ENCODE data around the gene FKBP11. TPM values are rescaled to one million over a fixed set of nuclear protein-coding genes. Genes with fewer than 3 reads are reported as not detected.

Gene FKBP11
- total RNA-seq, 2 experiments from 2014 or later: 96.2 to 100 TPM

DNA sequence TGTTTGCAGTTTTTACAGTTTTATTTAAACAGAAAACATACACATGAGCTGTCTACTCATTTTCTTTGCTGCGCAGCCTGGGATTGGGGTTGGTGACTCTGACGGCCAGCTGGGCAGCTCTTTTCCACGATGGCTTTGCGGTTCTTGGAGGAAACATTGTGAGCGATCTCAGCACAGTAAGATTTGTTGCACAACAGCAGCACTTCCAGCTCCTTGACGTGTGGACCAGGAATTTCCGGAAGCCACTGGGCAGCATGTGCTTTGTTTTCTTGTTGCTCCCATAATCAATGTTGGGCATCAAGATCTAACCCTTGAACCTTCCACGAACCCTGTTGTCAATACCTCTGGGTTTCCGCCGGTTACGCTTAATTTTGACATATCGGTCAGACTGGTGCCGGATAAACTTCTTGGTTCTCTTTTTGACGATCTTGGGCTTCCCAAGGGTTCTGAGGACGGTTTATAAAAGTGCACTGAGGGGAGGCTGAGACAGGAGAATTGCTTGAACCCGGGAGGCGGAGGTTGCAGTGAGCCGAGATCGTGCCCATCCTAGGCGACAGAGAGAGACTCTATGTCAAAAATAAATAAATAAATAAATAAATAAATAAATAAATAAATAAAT, 21.8 kb downstream of the FKBP11 start:
- ATAC-seq (no peak), DNase-seq (no peak)
- no peaks in the 10 kb centered on the region for H3K36me3 Mint-ChIP-seq (ENCODE audit: low read depth)
- H3K27ac Mint-ChIP-seq: no peak overlapping the region
- H3K9me3 Mint-ChIP-seq: no peaks in the 10 kb centered on the region
- POLR2A ChIA-PET: interaction anchor here (1.1 kb wide), 1 partner anchor 49 kb away, joined by 3 read pairs; no protein-coding TSS in a partner anchor
- no peaks in the 10 kb centered on the region for H3K27me3 Mint-ChIP-seq
- CTCF ChIA-PET: interaction anchor here (0.7 to 8.9 kb wide), 26 partner anchors 9 to 98 kb away, joined by 3 to 81 read pairs (median 6); partner anchors contain the start of genes ARF3, DDX23 and FKBP11
- peak overlapping the region; percentile 62 for H3K4me3 Mint-ChIP-seq
- H3K4me1 Mint-ChIP-seq (ENCODE audit: low read depth): peaks cover 7% of the 10 kb centered on the region
- no peak for TF ChIP-seq CTCF (IDR thresholded peaks at IDR 0.05)
- intact Hi-C loops (cut with micrococcal nuclease): no loop called here

DNA sequence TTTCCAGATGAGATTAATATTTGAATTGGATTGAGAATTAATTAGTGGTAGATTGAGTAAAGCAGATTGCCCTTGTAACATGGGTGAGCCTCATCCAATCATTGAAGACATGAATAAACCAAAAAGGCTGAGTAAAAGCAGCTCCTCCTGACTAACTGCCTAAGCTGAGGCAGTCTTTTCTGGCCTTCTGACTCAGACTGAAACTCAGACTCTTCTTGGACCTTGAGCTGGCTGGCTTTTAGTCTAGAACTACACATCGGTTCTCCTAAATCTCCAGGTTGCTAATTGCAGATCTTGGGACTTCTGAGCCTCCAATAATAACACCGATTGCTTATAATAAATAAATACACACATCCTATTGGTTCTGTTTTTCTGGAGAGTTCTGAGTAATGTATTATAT, 24.0 kb downstream of the FKBP11 start:
- ATAC-seq: peak; percentile 65
- no peak overlapping the region for H3K4me3 Mint-ChIP-seq
- intact Hi-C loops (cut with micrococcal nuclease): no loop called here
- no peaks in the 10 kb centered on the region for H3K27me3 Mint-ChIP-seq
- POLR2A ChIA-PET: no interaction called here
- H3K27ac Mint-ChIP-seq: no peak overlapping the region
- DNase-seq: no peak
- TF ChIP-seq CTCF (IDR thresholded peaks at IDR 0.05): no peak
- CTCF ChIA-PET: interaction anchor here (0.7 to 8.9 kb wide), 8 partner anchors 11 to 87 kb away, joined by 3 to 81 read pairs (median 5); partner anchors contain the start of genes DDX23 and FKBP11
- H3K9me3 Mint-ChIP-seq: no peaks in the 10 kb centered on the region
- no peaks in the 10 kb centered on the region for H3K36me3 Mint-ChIP-seq (ENCODE audit: low read depth)
- H3K4me1 Mint-ChIP-seq (ENCODE audit: low read depth): peaks cover 7% of the 10 kb centered on the region

DNA sequence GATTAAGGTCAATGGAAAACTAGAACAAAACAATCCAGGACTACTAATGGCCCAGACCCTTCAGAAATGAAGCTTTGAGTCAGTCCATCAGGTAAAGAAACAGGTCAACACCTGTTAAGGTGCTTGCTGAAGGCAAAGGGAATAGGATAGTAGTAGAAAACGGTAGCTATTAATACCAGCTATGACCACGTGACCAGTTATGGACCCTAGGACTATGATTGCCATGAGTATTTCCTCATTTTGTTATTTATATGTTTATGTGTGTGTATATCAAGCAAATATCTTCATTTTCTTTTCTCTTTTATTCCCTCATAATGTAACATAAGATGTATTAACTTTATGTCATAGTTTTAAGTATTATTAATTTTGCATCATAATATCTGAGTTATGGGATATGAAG, 25.6 kb downstream of the FKBP11 start:
- no peak for DNase-seq
- ChIA-PET POLR2A (interaction anchor here (0.7 to 1.1 kb wide), 4 partner anchors 9 to 34 kb away, joined by 3 read pairs; no protein-coding TSS in a partner anchor), CTCF (interaction anchor here (1.0 to 8.9 kb wide), 5 partner anchors 9 to 88 kb away, joined by 3 to 81 read pairs (median 5); partner anchors contain the start of gene DDX23)
- no peak overlapping the region for H3K27ac Mint-ChIP-seq
- H3K27me3 Mint-ChIP-seq: no peaks in the 10 kb centered on the region
- H3K4me3 Mint-ChIP-seq: no peak overlapping the region
- H3K9me3 Mint-ChIP-seq: no peaks in the 10 kb centered on the region
- intact Hi-C loops (cut with micrococcal nuclease): no loop called here
- ATAC-seq: no peak
- H3K36me3 Mint-ChIP-seq (ENCODE audit: low read depth): no peaks in the 10 kb centered on the region
- TF ChIP-seq CTCF (IDR thresholded peaks at IDR 0.05): no peak
- H3K4me1 Mint-ChIP-seq (ENCODE audit: low read depth): peaks cover 7% of the 10 kb centered on the region

DNA sequence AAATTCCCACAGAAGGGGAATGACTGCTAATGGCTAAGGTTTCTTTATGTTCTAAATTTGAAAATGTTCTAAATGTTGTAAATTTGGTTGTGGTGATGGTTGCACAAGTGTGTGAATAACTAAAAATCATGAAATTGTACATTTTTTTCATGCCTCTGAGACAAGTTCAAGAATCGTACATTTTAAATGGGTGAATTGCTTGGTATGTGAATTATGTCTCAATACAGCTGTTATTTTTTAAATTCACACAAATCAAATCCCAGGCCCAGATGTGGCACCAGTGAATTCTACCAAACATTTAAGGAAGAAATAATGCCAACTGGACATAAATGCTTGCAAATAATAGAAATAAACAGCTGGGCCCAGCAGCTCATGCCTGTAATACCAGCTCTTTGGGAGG, 31.0 kb downstream of the FKBP11 start:
- Mint-ChIP-seq H3K27ac (no peak overlapping the region), H3K36me3 (ENCODE audit: low read depth) (no peaks in the 10 kb centered on the region), H3K4me3 (no peak overlapping the region), H3K4me1 (ENCODE audit: low read depth) (no peaks in the 10 kb centered on the region), H3K27me3 (peaks cover 7% of the 10 kb centered on the region), H3K9me3 (no peaks in the 10 kb centered on the region)
- CTCF ChIA-PET: interaction anchor here (1.1 to 2.4 kb wide), 4 partner anchors 9 to 80 kb away, joined by 3 to 14 read pairs (median 6); no protein-coding TSS in a partner anchor
- POLR2A ChIA-PET: interaction anchor here (0.8 kb wide), 1 partner anchor 43 kb away, joined by 4 read pairs; no protein-coding TSS in a partner anchor
- ATAC-seq (no peak), DNase-seq (no peak)
- no peak for TF ChIP-seq CTCF (IDR thresholded peaks at IDR 0.05)
- intact Hi-C loops (cut with micrococcal nuclease): no loop called here
